ENCODE data around the gene PHF23. TPM values are rescaled to one million over a fixed set of nuclear protein-coding genes. Genes with fewer than 3 reads are reported as not detected.

The PHF23 gene
- polyA plus RNA-seq, 1 experiment, result 72.8 TPM

DNA sequence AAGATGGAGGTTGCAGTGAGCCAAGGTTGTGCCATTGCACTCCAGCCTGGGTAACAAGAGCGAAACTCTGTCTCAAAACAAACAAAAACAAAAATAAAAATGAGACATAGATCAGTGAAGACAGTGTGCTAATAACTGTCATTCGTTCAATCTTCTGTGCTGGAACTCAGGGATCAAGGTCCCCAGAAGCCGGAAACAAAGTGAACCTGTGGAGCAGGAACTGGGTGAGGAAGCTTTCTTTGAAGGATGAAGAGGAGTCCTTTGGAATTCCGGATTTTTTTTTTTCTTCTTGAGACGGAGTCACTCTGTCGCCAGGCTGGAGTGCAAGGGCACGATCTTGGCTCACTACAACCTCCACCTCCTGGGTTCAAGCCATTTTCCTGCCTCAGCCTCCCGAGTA, 40.2 kb upstream of the PHF23 start:
- CTCF ChIA-PET, result interaction anchor here (1.1 to 6.9 kb wide), 3 partner anchors 17 to 60 kb away, joined by 3 to 51 read pairs (median 3); partner anchors contain the start of genes ACADVL and DLG4
- POLR2A ChIA-PET, result no interaction called here

DNA sequence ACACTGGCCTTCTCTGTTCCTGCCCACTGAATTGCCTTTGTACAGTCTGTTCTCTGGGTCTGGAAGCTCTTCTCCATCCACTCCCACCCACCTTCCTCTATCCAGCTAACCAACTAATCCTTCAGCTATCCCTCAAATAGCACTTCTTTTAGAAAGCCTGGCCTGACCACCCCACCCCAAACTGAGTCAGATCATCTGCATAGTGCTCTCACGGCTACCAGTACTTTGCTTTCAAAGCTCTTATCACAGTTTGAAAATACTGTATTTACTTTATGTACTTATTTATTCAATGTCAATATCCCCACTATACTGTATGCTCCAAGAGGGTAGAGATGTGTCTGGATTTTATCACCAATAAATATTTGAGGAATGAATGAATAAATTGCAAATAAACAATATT, 27.5 kb upstream of the PHF23 start:
- CTCF ChIA-PET, result interaction anchor here (1.9 kb wide), 1 partner anchor 14 kb away, joined by 7 read pairs; the partner anchor contains the start of gene SLC2A4
- no peaks in the 10 kb centered on the region for H3K36me3 ChIP-seq (ENCODE audit: control insufficient read depth, insufficient read depth, low read length)
- H3K27me3 ChIP-seq (ENCODE audit: control insufficient read depth, insufficient read depth, low read length), result no peaks in the 10 kb centered on the region
- H3K4me3 ChIP-seq (ENCODE audit: low read depth, low read length), result no peak overlapping the region
- POLR2A ChIA-PET, result no interaction called here
- no peak for DNase-seq (ENCODE audit: low read depth)
- TF ChIP-seq, protein P1, sequence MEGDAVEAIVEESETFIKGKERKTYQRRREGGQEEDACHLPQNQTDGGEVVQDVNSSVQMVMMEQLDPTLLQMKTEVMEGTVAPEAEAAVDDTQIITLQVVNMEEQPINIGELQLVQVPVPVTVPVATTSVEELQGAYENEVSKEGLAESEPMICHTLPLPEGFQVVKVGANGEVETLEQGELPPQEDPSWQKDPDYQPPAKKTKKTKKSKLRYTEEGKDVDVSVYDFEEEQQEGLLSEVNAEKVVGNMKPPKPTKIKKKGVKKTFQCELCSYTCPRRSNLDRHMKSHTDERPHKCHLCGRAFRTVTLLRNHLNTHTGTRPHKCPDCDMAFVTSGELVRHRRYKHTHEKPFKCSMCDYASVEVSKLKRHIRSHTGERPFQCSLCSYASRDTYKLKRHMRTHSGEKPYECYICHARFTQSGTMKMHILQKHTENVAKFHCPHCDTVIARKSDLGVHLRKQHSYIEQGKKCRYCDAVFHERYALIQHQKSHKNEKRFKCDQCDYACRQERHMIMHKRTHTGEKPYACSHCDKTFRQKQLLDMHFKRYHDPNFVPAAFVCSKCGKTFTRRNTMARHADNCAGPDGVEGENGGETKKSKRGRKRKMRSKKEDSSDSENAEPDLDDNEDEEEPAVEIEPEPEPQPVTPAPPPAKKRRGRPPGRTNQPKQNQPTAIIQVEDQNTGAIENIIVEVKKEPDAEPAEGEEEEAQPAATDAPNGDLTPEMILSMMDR (IDR thresholded peaks at IDR 0.05; ENCODE audit: insufficient read depth, low read depth, low read length), result no peak

More for the DNA sequence above, 40.2 kb upstream of the PHF23 start:
- TF ChIP-seq, protein P1 (IDR thresholded peaks at IDR 0.05; ENCODE audit: insufficient read depth, low read depth, low read length), result no peak
- Histone ChIP-seq H3K27me3 (ENCODE audit: control insufficient read depth, insufficient read depth, low read length) (peaks cover 6% of the 10 kb centered on the region), H3K36me3 (ENCODE audit: control insufficient read depth, insufficient read depth, low read length) (no peaks in the 10 kb centered on the region), H3K4me3 (ENCODE audit: low read depth, low read length) (no peak overlapping the region)
- DNase-seq (ENCODE audit: low read depth), result no peak

DNA sequence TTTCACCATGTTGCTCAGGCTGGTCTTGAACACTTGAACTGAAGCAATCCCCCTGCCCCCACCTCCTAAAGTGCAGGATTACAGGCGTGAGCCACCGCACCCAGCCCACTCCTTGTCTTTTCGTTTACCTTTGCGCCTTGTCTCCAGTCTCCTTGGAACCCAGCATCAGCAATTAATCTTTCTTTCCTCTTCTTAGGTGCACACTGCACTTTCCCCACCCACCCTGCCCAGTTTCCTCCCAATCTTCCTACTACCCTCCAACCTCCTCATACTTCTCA, 24.5 kb upstream of the PHF23 start:
- ChIA-PET POLR2A (no interaction called here), CTCF (interaction anchor here (0.6 kb wide), 1 partner anchor 1389 kb away, joined by 3 read pairs; no protein-coding TSS in a partner anchor)
- Histone ChIP-seq H3K36me3 (ENCODE audit: control insufficient read depth, insufficient read depth, low read length) (peaks cover 1% of the 10 kb centered on the region; the same call in 1 of the 2 replicates), H3K27me3 (ENCODE audit: control insufficient read depth, insufficient read depth, low read length) (no peaks in the 10 kb centered on the region), H3K4me3 (ENCODE audit: low read depth, low read length) (no peak overlapping the region)
- DNase-seq (ENCODE audit: low read depth), result no peak
- TF ChIP-seq, protein P1 (IDR thresholded peaks at IDR 0.05; ENCODE audit: insufficient read depth, low read depth, low read length), result no peak

DNA sequence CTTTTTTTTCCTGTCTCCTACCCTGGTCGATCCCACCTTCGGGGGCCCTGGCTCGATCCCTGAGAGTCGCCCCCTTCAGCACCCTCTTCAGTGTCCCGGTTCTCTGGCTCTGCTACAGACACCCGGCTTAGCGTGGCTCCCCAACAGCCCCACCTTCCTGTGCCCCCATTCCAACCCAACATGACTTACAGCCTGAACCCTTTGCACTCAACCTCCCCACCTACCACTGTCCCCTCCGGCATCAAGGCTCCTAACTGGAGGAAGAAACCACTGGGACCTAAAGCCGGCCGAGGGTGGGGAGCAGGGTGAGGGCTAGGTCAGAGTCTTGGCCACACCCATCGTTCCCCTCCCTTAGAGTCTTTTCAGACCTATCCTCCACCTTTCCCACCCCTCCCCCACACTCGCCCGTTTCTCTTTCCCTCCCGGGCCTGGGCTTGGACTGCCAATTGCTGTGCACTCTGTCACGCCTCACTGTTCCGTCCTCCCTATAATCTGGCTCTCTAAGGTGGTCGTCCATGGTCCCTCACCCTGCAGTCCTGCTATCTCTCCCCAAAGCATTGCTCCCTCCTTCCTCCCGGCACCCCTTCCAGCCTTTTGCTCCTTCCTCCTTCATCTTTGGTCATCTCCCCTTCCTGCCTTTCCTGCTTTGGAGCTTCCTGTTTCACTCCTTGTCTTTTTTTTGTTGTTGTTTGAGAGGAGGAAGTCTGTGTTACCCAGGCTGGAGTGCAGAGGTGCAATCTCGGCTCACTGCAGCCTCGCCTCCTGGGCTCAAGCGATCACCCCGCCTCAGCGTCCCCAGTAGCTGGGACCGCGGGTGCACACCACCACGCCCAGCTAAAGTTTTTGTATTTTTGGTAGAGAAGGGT, 23.9 kb upstream of the PHF23 start:
- no peak for DNase-seq (ENCODE audit: low read depth)
- TF ChIP-seq, protein P1 (IDR thresholded peaks at IDR 0.05; ENCODE audit: insufficient read depth, low read depth, low read length), result no peak
- ChIA-PET CTCF (interaction anchor here (0.7 kb wide), 1 partner anchor 1675 kb away, joined by 3 read pairs; no protein-coding TSS in a partner anchor), POLR2A (no interaction called here)
- peaks cover 4% of the 10 kb centered on the region; the same call in 1 of the 2 replicates for H3K36me3 ChIP-seq (ENCODE audit: control insufficient read depth, insufficient read depth, low read length)
- no peak overlapping the region for H3K4me3 ChIP-seq (ENCODE audit: low read depth, low read length)
- no peaks in the 10 kb centered on the region for H3K27me3 ChIP-seq (ENCODE audit: control insufficient read depth, insufficient read depth, low read length)

DNA sequence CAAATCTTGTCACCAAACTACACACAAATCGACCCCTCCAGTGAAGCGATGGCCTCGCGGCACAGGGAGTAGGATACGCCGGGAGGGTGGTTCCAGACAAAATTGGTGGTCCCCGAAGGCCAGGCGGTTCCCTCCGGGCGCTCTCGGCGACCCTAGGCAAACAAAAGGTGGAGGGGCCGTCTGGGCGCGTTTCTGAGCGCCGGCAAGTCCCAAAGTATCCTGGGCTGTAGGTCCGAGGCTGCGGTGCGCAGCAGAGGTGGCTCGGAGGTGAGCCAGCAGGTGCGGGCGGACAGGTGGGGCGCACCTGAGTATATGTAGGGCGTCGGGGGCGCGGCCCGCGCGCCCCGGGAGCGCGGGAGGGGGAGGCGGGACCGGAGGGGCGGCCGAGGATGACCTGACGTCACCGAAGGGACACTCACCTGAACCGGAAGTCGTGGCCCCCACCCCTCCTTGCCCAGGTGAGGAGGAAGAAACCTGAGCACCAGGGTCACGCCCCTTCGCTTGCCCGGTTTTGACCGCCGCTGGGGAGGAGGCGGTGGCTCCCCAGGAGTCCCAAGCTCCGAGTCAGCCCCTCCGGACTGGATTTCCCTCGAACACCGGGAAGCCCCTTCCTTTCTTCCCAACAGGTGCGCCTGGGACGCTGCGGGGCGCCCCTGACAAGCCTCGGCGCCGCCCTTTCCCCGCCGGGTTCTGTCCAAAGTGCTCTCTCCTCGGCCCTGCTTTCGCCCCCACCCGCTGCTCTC, 23.1 kb upstream of the PHF23 start, which contains the start of gene CLDN7:
TSS of gene CLDN7 (minus strand) at position 287 of the 743 bp plus-strand sequence. CDS start 435 bp downstream, outside the sequence.
- TF ChIP-seq, protein P1 (IDR thresholded peaks at IDR 0.05; ENCODE audit: insufficient read depth, low read depth, low read length), result no peak
- CTCF ChIA-PET, result interaction anchor here (0.7 kb wide), 1 partner anchor 1674 kb away, joined by 3 read pairs; no protein-coding TSS in a partner anchor
- Histone ChIP-seq H3K27me3 (ENCODE audit: control insufficient read depth, insufficient read depth, low read length) (no peaks in the 10 kb centered on the region), H3K4me3 (ENCODE audit: low read depth, low read length) (peak within 1 kb of the TSS; percentile 23), H3K36me3 (ENCODE audit: control insufficient read depth, insufficient read depth, low read length) (peaks cover 4% of the 10 kb centered on the region; the same call in 1 of the 2 replicates)
- DNase-seq (ENCODE audit: low read depth), result no peak
- POLR2A ChIA-PET, result no interaction called here

Data from BJ (cell line).